ENCODE results near the gene RIMBP3C.
"Not testable (repeated sequence)": the region's sequence is repeated elsewhere in the genome, so short reads cannot be mapped to it uniquely, and the experiment has no call there.

RIMBP3C gene

GRCh38 chr22:21499623-21500506, 51.4 kb downstream of the RIMBP3C start:
- H3K4me1 ChIP-seq (ENCODE audit: insufficient read depth, low read length) = not testable (repeated sequence)

GRCh38 chr22:21498489-21498888, 52.8 kb downstream of the RIMBP3C start:
- not testable (repeated sequence) for H3K4me1 ChIP-seq (ENCODE audit: insufficient read depth, low read length); H3K9ac ChIP-seq (ENCODE audit: low read depth, low read length); H3K9me3 ChIP-seq (ENCODE audit: insufficient read depth, low read depth, low read length); H3K27me3 ChIP-seq (ENCODE audit: insufficient read depth, low read length); H3K4me3 ChIP-seq (ENCODE audit: low read length); H3K27ac ChIP-seq (ENCODE audit: low read length); H3K36me3 ChIP-seq (ENCODE audit: insufficient read depth, low read depth, low read length)

More at GRCh38 chr22:21499623-21500506, 51.4 kb downstream of the RIMBP3C start:
- not testable (repeated sequence) for H3K4me3 ChIP-seq (ENCODE audit: low read length); H3K36me3 ChIP-seq (ENCODE audit: insufficient read depth, low read depth, low read length); H3K27ac ChIP-seq (ENCODE audit: low read length); H3K9me3 ChIP-seq (ENCODE audit: insufficient read depth, low read depth, low read length); H3K27me3 ChIP-seq (ENCODE audit: insufficient read depth, low read length); H3K9ac ChIP-seq (ENCODE audit: low read depth, low read length)

GRCh38 chr22:21497984-21498383, 53.3 kb downstream of the RIMBP3C start:
- H3K9me3 ChIP-seq (ENCODE audit: insufficient read depth, low read depth, low read length) = not testable (repeated sequence)

More at GRCh38 chr22:21497984-21498383, 53.3 kb downstream of the RIMBP3C start:
- not testable (repeated sequence) for H3K4me3 ChIP-seq (ENCODE audit: low read length); H3K9ac ChIP-seq (ENCODE audit: low read depth, low read length); H3K4me1 ChIP-seq (ENCODE audit: insufficient read depth, low read length); H3K27ac ChIP-seq (ENCODE audit: low read length); H3K27me3 ChIP-seq (ENCODE audit: insufficient read depth, low read length); H3K36me3 ChIP-seq (ENCODE audit: insufficient read depth, low read depth, low read length)
